ENCODE measurements around the gene UCP3. TPM values are rescaled to one million over a fixed set of nuclear protein-coding genes. Genes with fewer than 3 reads are reported as not detected.

The UCP3 gene
- polyA plus RNA-seq (ENCODE audit: insufficient read length in 3 of 3), result 1 to 10 TPM; 1.6 to 5.9 (median 5.4) TPM
- long read RNA-seq, donor 1, result 0 reads
- long read RNA-seq, donor 2, result 0 reads
- long read RNA-seq, donor 3, result 0 reads
- long read RNA-seq, donor 4, partial matches to known transcripts, result 0 of 1 reads
- long read RNA-seq, donor 4, other reads (novel, unspliced or antisense), result 0 of 1 reads
- long read RNA-seq, donor 5, result 0 reads
- long read RNA-seq, donor 6, result 0 reads
- long read RNA-seq, donor 7, result 0 reads
- long read RNA-seq, donor 8, result 0 reads
- long read RNA-seq, donor 9, result 0 reads
- long read RNA-seq, donor 10, result 0 reads
- long read RNA-seq, donor 11, result 0 reads
- long read RNA-seq, donor 12, result 0 reads
- long read RNA-seq, donor 13, result 0 reads
- long read RNA-seq, donor 14, result 0 reads
- long read RNA-seq, donor 15, result 0 reads
- long read RNA-seq, donor 16, result 0 reads

GRCh38 chr11:74008373-74009229 lies at the start of gene UCP3:
Gene UCP3, minus strand, starts transcription at chr11:74009085. Its CDS starts 2,043 bp downstream, at chr11:74007042.
- DNase-seq, result no peak

- DNase-seq, result no peak
Observed at GRCh38 chr11:74057249-74058151, 48.6 kb upstream of the UCP3 start.

GRCh38 chr11:74055938-74056337 lies 47.1 kb upstream of the UCP3 start:
- DNase-seq, result no peak

GRCh38 chr11:74050465-74050864 lies 41.6 kb upstream of the UCP3 start:
- no peak for DNase-seq

- no peak for DNase-seq
Observed at GRCh38 chr11:74048993-74049392, 40.1 kb upstream of the UCP3 start.

GRCh38 chr11:74044538-74044937 lies 35.7 kb upstream of the UCP3 start:
- no peak for DNase-seq

GRCh38 chr11:74043450-74043849 lies 34.6 kb upstream of the UCP3 start:
- DNase-seq, result no peak

- no peak for DNase-seq
Observed at GRCh38 chr11:74037309-74037708, 28.4 kb upstream of the UCP3 start.

GRCh38 chr11:74035264-74035663 lies 26.4 kb upstream of the UCP3 start:
- no peak for DNase-seq

- no peak for DNase-seq
Observed at GRCh38 chr11:74033046-74033445, 24.2 kb upstream of the UCP3 start.

GRCh38 chr11:74030723-74031676 lies 22.1 kb upstream of the UCP3 start:
- DNase-seq, result no peak

- no peak for DNase-seq
Observed at GRCh38 chr11:74025467-74026166, 16.7 kb upstream of the UCP3 start.

GRCh38 chr11:74024261-74025029 lies 15.6 kb upstream of the UCP3 start:
- DNase-seq, result no peak

- no peak for DNase-seq
Observed at GRCh38 chr11:74023276-74023675, 14.4 kb upstream of the UCP3 start.

GRCh38 chr11:74022546-74022945 lies 13.7 kb upstream of the UCP3 start:
- DNase-seq, result no peak

- no peak for DNase-seq
Observed at GRCh38 chr11:74021998-74022397, 13.1 kb upstream of the UCP3 start.

GRCh38 chr11:74020539-74020938 lies 11.7 kb upstream of the UCP3 start:
- no peak for DNase-seq

GRCh38 chr11:74019860-74020259 lies 11.0 kb upstream of the UCP3 start:
- no peak for DNase-seq

- no peak for DNase-seq
Observed at GRCh38 chr11:74019104-74019738, 10.3 kb upstream of the UCP3 start.
